Keratinocyte (primary cell): ENCODE data around the gene CREB3L2.

Source experiments
- EZH2 ChIP-seq: IDR thresholded peaks from one replicate; pipeline ENCODE4 v1.6.1; 2012; ENCODE audit warnings: inconsistent platforms, mild to moderate bottlenecking, low read length, moderate library complexity
- TF ChIP-seq, protein P1 (sequence below), 3 experiments: IDR thresholded peaks in 1 of 3; conservative IDR thresholded peaks in 1 of 3; optimal IDR thresholded peaks in 1 of 3; 2 replicates in 2 of 3; 3 replicates in 1 of 3; pipeline versions ENCODE3 to v1.5.1; 2011; ENCODE audit warnings: low read length in 3 of 3, mild to moderate bottlenecking in 3 of 3, moderate library complexity in 2 of 3, control low read depth in 1 of 3, inconsistent platforms in 1 of 3; ENCODE audit not compliant: insufficient read depth in 2 of 3; ENCODE audit errors: extremely low read depth in 1 of 3

DNA sequence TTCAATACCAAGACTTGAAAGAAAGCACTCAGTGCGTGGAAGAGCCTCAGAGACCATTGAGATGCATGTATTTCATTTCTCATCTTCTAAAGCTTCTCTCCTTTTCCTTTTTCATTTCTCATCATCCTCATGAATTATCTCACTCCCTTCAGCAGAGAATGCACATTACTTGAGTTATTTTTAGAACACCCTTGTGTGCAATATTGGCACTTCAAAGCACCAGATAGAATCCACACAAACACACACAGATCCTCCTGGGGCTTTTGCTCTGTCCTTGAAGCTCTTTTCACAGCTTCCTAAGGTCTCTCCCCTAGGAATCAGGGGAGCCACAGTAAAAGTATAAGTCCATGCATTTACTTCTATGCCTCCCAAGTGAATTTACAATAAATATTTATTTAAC lies 173.4 kb downstream of the CREB3L2 start:
- TF ChIP-seq, protein P1, sequence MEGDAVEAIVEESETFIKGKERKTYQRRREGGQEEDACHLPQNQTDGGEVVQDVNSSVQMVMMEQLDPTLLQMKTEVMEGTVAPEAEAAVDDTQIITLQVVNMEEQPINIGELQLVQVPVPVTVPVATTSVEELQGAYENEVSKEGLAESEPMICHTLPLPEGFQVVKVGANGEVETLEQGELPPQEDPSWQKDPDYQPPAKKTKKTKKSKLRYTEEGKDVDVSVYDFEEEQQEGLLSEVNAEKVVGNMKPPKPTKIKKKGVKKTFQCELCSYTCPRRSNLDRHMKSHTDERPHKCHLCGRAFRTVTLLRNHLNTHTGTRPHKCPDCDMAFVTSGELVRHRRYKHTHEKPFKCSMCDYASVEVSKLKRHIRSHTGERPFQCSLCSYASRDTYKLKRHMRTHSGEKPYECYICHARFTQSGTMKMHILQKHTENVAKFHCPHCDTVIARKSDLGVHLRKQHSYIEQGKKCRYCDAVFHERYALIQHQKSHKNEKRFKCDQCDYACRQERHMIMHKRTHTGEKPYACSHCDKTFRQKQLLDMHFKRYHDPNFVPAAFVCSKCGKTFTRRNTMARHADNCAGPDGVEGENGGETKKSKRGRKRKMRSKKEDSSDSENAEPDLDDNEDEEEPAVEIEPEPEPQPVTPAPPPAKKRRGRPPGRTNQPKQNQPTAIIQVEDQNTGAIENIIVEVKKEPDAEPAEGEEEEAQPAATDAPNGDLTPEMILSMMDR (optimal IDR thresholded peaks at IDR 0.05 in 1 of 3, IDR thresholded peaks at IDR 0.05 in 1 of 3, conservative IDR thresholded peaks at IDR 0.05 in 1 of 3; ENCODE audit: extremely low read depth in 1 of 3, insufficient read depth in 2 of 3, low read length in 3 of 3) = no peak
- no peak for TF ChIP-seq EZH2
